ENCODE data around the gene FRS2. TPM values are rescaled to one million over a fixed set of nuclear protein-coding genes. Genes with fewer than 3 reads are reported as not detected.
A peak's percentile ranks its signal among the peaks of the same experiment; 100 is the strongest.

Gene FRS2
- total and polyA plus RNA-seq, 9 of the 15 experiments (the other 6 are each of a cell fraction or from before 2014, with no cell fraction given): 1.0 to 9.1 (median 6.0) TPM

DNA sequence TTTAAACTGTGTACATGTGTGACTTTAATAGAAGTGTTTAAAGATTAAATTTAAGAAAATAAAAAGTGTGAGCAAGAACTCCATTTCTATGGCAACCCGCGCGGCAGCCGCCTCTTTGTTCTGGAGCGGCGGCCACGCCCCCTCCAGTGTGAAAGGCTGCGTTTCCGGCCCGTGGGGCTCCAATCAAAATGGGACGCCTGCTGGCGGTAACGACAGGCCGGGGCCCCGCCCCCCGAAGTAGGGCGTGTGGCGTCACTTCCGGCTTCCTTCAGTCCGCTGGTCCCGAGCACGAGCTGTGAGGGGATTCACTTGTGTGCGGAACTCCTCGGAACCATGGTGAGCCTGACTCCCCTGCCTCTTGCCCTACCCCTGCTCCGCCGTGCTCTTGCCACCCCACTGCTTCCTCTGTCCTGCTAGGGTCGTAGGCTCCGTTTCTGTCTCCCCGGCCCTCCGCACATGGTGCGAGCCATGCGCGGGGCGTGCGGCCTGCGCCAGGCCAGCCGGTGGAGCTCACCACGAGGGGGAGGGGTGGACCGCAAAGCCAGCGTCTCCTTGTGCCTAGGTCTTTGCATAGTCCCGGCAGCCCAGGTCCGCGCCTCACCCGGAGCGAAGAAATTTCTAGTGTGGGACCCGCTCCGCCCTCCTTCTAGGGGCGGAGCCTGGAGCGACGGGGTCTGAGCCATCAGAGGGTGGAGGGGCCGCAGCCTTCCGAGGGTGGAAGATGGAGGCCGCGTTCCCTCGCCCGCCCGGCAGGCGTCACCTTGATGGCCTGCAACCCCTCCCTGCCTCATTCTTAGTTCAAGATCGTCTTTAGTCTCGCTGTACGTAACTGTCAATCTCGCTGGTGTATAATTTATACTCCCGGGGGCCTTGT is 115.2 kb downstream of the FRS2 start, which contains the start of gene CCT2 (continued):
- TF ChIP-seq GMEB1 (CRISPR knock-in tag; IDR thresholded peaks at IDR 0.05) (peak; percentile 60), HMGN3 (IDR thresholded peaks at IDR 0.05; ENCODE audit: borderline replicate concordance, extremely low read depth, insufficient read length, low read depth, low read length) (peak; percentile 81), SMARCA5 (IDR thresholded peaks at IDR 0.05) (no peak), CBFB (CRISPR knock-in tag; IDR thresholded peaks at IDR 0.05) (peak; percentile 98), CC2D1A (IDR thresholded peaks at IDR 0.05) (no peak), PTBP1 (IDR thresholded peaks at IDR 0.05; ENCODE audit: low read depth, low read length) (no peak), KAT8 (IDR thresholded peaks at IDR 0.05; ENCODE audit: low read depth) (no peak), IRF2 (CRISPR knock-in tag; IDR thresholded peaks at IDR 0.05) (no peak), ZBTB49 (CRISPR knock-in tag; IDR thresholded peaks at IDR 0.05; ENCODE audit: borderline replicate concordance) (no peak), ZNF408 (CRISPR knock-in tag; IDR thresholded peaks at IDR 0.05; ENCODE audit: low read depth) (no peak), PTRF (tag; IDR thresholded peaks at IDR 0.05) (no peak), ZNF184 (CRISPR knock-in tag; IDR thresholded peaks at IDR 0.05) (no peak), NFRKB (IDR thresholded peaks at IDR 0.05; ENCODE audit: low read depth) (peak; percentile 88), CEBPG (CRISPR knock-in tag; IDR thresholded peaks at IDR 0.05) (no peak), CEBPG (tag; conservative IDR thresholded peaks at IDR 0.05 in 1 of 2, IDR thresholded peaks at IDR 0.05 in 1 of 2) (no peak), ZNF431 (CRISPR knock-in tag; IDR thresholded peaks at IDR 0.05) (peak; percentile 39; the same call in 1 of the 2 replicates), SNIP1 (IDR thresholded peaks at IDR 0.05; ENCODE audit: low read depth) (no peak)
- TF ChIP-seq, protein P1, sequence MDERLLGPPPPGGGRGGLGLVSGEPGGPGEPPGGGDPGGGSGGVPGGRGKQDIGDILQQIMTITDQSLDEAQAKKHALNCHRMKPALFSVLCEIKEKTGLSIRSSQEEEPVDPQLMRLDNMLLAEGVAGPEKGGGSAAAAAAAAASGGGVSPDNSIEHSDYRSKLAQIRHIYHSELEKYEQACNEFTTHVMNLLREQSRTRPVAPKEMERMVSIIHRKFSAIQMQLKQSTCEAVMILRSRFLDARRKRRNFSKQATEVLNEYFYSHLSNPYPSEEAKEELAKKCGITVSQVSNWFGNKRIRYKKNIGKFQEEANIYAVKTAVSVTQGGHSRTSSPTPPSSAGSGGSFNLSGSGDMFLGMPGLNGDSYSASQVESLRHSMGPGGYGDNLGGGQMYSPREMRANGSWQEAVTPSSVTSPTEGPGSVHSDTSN (CRISPR knock-in tag; IDR thresholded peaks at IDR 0.05; ENCODE audit: low read depth): no peak
- TF ChIP-seq, protein P1 (tag; conservative IDR thresholded peaks at IDR 0.05; ENCODE audit: low read depth): peak; percentile 36; the same call in 1 of the 2 replicates

Data from K562 (cell line).